ENCODE data around the gene ARHGAP24.

ARHGAP24 gene

DNA sequence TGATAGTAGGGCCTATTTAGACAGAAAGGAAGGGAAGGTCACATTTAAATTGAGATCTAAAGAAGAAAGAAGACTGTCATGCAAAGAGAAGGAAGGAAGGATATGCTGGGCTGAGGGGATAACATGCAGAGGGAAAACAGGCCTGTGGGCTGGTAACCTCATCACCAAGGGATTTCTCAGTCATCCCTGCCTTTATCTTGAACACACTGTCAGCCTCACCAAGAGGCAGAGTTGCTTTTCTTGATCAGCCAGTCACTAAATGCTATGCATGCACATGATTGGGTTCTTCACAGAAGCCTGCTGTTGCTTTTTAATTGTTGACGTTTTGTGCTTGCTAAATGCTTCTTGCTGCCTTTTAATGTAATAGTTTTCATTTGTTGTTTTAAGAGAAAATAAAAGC lies 113.0 kb downstream of the ARHGAP24 start:
- 86% methylated on average over 1 of the region's 1 CpG for WGBS (ENCODE audit: insufficient coverage)

DNA sequence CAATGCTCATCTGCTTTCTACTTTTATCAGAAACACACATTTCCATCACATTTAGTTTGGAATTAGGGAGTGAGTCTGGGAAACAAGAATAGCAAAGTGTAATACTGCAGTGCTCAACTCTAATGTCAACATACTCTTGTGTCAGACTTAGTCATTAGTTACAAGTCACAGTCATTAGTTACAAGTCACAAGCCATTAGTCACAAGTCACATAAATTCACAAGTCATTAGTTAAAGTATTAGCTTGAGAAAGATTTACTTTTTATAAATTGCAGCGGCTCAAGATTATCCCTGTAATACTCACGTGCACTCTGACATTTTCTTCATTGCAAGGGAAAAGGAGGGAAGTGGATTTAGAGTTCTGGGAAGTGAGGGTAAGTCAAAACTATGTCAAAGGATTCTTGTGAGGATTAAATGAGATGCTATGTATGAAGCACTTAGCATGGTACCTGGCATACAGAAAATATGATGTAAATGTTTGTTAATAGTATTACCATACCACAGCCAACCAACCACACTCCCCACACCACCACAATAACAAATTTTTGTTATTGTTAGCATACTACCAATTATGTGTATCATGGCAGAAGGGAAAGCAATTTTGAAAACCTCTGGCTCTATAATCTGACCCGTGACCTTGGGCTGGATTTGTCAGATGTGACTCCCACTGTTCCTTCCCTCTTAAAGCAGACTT lies 116.6 kb downstream of the ARHGAP24 start:
- H3K9me3 ChIP-seq (ENCODE audit: control extremely low read depth in 1 of 5, control insufficient read depth in 4 of 5, insufficient read depth in 2 of 5, low read depth in 1 of 5, low read length in 4 of 5), result no peaks in the 10 kb centered on the region
- H3K36me3 ChIP-seq (ENCODE audit: control insufficient read depth in 4 of 4, insufficient read depth in 4 of 4, low read length in 3 of 4), result no peaks in the 10 kb centered on the region
- POLR2A ChIA-PET, result no interaction called here
- 100% methylated on average over 2 of the region's 3 CpGs for WGBS (ENCODE audit: insufficient coverage)
- no peak overlapping the region for H3K27ac ChIP-seq (ENCODE audit: insufficient read depth in 1 of 2, low read depth in 1 of 2, low read length in 2 of 2, poor library complexity in 1 of 2, severe bottlenecking in 2 of 2)
- DNase-seq, result no peak
- H3K4me3 ChIP-seq (ENCODE audit: control insufficient read depth in 1 of 7, extremely low read depth in 1 of 7, insufficient read depth in 4 of 7, low read depth in 2 of 7, low read length in 6 of 7), result no peak overlapping the region
- H3K27me3 ChIP-seq (replicated peaks in 2 of 5; ENCODE audit: control insufficient read depth in 4 of 5, insufficient read depth in 5 of 5, low read length in 4 of 5), result no peaks in the 10 kb centered on the region
- no peaks in the 10 kb centered on the region for H3K4me1 ChIP-seq (ENCODE audit: control extremely low read depth in 1 of 4, control insufficient read depth in 4 of 4, insufficient read depth in 4 of 4, low read length in 3 of 4)
- CTCF ChIA-PET, result no interaction called here

More for the DNA sequence above, 113.0 kb downstream of the ARHGAP24 start:
- ChIA-PET POLR2A (no interaction called here), CTCF (no interaction called here)
- Histone ChIP-seq H3K36me3 (ENCODE audit: control insufficient read depth in 4 of 4, insufficient read depth in 4 of 4, low read length in 3 of 4) (no peaks in the 10 kb centered on the region), H3K4me1 (ENCODE audit: control extremely low read depth in 1 of 4, control insufficient read depth in 4 of 4, insufficient read depth in 4 of 4, low read length in 3 of 4) (no peaks in the 10 kb centered on the region), H3K4me3 (ENCODE audit: control insufficient read depth in 1 of 7, extremely low read depth in 1 of 7, insufficient read depth in 4 of 7, low read depth in 2 of 7, low read length in 6 of 7) (no peak overlapping the region), H3K9me3 (ENCODE audit: control extremely low read depth in 1 of 5, control insufficient read depth in 4 of 5, insufficient read depth in 2 of 5, low read depth in 1 of 5, low read length in 4 of 5) (no peaks in the 10 kb centered on the region), H3K27me3 (replicated peaks in 2 of 5; ENCODE audit: control insufficient read depth in 4 of 5, insufficient read depth in 5 of 5, low read length in 4 of 5) (no peaks in the 10 kb centered on the region), H3K27ac (ENCODE audit: insufficient read depth in 1 of 2, low read depth in 1 of 2, low read length in 2 of 2, poor library complexity in 1 of 2, severe bottlenecking in 2 of 2) (no peak overlapping the region)
- no peak for DNase-seq

DNA sequence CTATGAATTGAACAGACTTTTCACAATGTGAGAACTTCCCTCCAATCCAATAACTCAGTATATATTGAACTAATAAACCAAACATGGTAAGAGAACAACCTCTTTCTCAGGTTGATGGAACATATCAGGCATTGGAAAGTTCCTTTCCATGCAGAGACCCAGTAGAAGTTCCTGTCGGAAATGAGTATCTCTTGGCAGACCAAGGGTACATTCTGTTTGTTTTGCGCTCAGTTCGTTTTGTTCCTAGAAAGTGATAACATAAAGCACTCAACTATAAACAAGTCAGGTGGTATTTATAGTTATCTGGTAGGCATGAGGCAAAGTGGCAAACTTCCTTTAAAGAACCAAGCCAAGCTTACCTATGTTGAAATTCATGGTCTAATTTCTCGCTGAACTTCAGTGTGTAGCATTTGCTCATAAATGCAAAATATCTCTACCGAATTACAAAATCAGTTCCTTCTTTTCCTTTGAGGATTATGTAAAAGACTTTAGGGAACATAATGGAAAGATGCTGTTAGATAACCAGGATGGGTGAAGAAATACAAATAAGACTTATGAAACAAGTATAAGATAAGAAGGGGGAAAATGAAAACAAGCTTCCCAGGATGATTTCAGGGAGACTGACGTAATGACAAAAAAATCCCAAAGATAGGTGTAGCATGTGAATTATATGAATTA lies 120.3 kb downstream of the ARHGAP24 start:
- H3K27me3 ChIP-seq (replicated peaks in 2 of 5; ENCODE audit: control insufficient read depth in 4 of 5, insufficient read depth in 5 of 5, low read length in 4 of 5), result no peaks in the 10 kb centered on the region
- POLR2A ChIA-PET, result no interaction called here
- DNase-seq, result no peak
- CTCF ChIA-PET, result no interaction called here
- H3K4me3 ChIP-seq (ENCODE audit: control insufficient read depth in 1 of 7, extremely low read depth in 1 of 7, insufficient read depth in 4 of 7, low read depth in 2 of 7, low read length in 6 of 7), result no peak overlapping the region
- H3K4me1 ChIP-seq (ENCODE audit: control extremely low read depth in 1 of 4, control insufficient read depth in 4 of 4, insufficient read depth in 4 of 4, low read length in 3 of 4), result no peaks in the 10 kb centered on the region
- WGBS (ENCODE audit: insufficient coverage), result no CpG with 5 or more reads among the region's 6 CpGs
- no peaks in the 10 kb centered on the region for H3K9me3 ChIP-seq (ENCODE audit: control extremely low read depth in 1 of 5, control insufficient read depth in 4 of 5, insufficient read depth in 2 of 5, low read depth in 1 of 5, low read length in 4 of 5)
- no peaks in the 10 kb centered on the region for H3K36me3 ChIP-seq (ENCODE audit: control insufficient read depth in 4 of 4, insufficient read depth in 4 of 4, low read length in 3 of 4)
- no peak overlapping the region for H3K27ac ChIP-seq (ENCODE audit: insufficient read depth in 1 of 2, low read depth in 1 of 2, low read length in 2 of 2, poor library complexity in 1 of 2, severe bottlenecking in 2 of 2)

DNA sequence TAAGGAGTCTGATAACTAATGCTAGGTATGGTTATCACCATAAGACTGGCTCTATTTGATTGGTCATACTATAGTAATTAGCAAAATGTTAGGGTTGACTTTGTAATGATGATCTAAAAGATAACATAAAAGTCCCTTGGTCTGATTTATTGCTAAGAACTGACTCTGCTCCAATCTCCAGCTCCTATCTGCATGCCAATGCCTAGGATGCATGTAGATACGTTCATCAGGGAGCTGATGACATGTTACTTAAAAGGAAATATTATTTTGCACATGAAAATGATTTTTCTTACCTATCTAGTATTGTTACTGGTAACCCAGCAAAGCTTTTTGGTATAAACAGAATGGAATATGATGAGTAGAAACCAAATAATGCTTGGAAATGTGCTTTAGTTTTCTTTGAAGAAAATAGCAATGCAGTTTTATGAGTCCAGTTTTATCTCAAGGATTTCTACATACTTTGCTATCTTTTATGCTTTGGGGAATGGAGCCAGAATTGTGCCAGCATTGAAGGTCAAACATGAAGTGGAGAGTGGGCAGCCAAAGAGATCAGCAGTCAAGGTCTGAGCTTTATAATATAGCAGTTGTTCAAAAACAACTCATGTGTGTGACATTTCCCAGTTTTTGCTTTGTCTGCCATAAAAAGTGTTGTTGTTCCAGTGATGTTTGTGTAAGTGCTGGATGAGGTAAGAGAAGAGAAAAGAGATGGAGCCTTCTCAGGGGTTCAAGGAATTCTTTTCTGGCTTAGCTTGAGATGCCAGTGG lies 121.0 kb downstream of the ARHGAP24 start:
- no CpG with 5 or more reads among the region's 1 CpG for WGBS (ENCODE audit: insufficient coverage)
- H3K4me1 ChIP-seq (ENCODE audit: control extremely low read depth in 1 of 4, control insufficient read depth in 4 of 4, insufficient read depth in 4 of 4, low read length in 3 of 4), result no peaks in the 10 kb centered on the region
- no peaks in the 10 kb centered on the region for H3K9me3 ChIP-seq (ENCODE audit: control extremely low read depth in 1 of 5, control insufficient read depth in 4 of 5, insufficient read depth in 2 of 5, low read depth in 1 of 5, low read length in 4 of 5)
- ChIA-PET POLR2A (no interaction called here), CTCF (no interaction called here)
- no peak for DNase-seq
- H3K27ac ChIP-seq (ENCODE audit: insufficient read depth in 1 of 2, low read depth in 1 of 2, low read length in 2 of 2, poor library complexity in 1 of 2, severe bottlenecking in 2 of 2), result no peak overlapping the region
- no peaks in the 10 kb centered on the region for H3K27me3 ChIP-seq (replicated peaks in 2 of 5; ENCODE audit: control insufficient read depth in 4 of 5, insufficient read depth in 5 of 5, low read length in 4 of 5)
- no peak overlapping the region for H3K4me3 ChIP-seq (ENCODE audit: control insufficient read depth in 1 of 7, extremely low read depth in 1 of 7, insufficient read depth in 4 of 7, low read depth in 2 of 7, low read length in 6 of 7)
- H3K36me3 ChIP-seq (ENCODE audit: control insufficient read depth in 4 of 4, insufficient read depth in 4 of 4, low read length in 3 of 4), result no peaks in the 10 kb centered on the region

DNA sequence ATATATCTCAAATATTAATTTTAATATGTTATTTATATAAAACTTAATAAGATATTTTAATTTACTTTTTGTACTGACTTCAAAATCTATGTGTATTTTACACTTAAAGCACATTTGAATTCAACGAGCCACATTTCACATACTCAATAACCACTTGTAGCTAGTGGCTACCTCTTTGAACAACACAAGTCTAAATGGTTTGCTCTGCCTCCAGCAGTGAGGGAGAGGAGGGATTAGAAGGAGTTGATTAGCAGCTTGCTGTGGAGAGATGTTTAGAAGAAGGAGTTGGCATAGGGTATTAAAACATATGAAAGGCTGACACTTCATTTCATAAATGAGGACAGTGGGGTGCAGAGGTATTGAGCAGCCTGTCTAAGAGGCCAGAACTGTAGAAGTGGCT lies 124.0 kb downstream of the ARHGAP24 start:
- no CpG with 5 or more reads among the region's 1 CpG for WGBS (ENCODE audit: insufficient coverage)
- Histone ChIP-seq H3K36me3 (ENCODE audit: control insufficient read depth in 4 of 4, insufficient read depth in 4 of 4, low read length in 3 of 4) (no peaks in the 10 kb centered on the region), H3K4me3 (ENCODE audit: control insufficient read depth in 1 of 7, extremely low read depth in 1 of 7, insufficient read depth in 4 of 7, low read depth in 2 of 7, low read length in 6 of 7) (no peak overlapping the region), H3K4me1 (ENCODE audit: control extremely low read depth in 1 of 4, control insufficient read depth in 4 of 4, insufficient read depth in 4 of 4, low read length in 3 of 4) (no peaks in the 10 kb centered on the region), H3K27ac (ENCODE audit: insufficient read depth in 1 of 2, low read depth in 1 of 2, low read length in 2 of 2, poor library complexity in 1 of 2, severe bottlenecking in 2 of 2) (no peak overlapping the region), H3K9me3 (ENCODE audit: control extremely low read depth in 1 of 5, control insufficient read depth in 4 of 5, insufficient read depth in 2 of 5, low read depth in 1 of 5, low read length in 4 of 5) (no peaks in the 10 kb centered on the region), H3K27me3 (replicated peaks in 2 of 5; ENCODE audit: control insufficient read depth in 4 of 5, insufficient read depth in 5 of 5, low read length in 4 of 5) (no peaks in the 10 kb centered on the region)
- DNase-seq, result no peak
- ChIA-PET POLR2A (no interaction called here), CTCF (no interaction called here)

DNA sequence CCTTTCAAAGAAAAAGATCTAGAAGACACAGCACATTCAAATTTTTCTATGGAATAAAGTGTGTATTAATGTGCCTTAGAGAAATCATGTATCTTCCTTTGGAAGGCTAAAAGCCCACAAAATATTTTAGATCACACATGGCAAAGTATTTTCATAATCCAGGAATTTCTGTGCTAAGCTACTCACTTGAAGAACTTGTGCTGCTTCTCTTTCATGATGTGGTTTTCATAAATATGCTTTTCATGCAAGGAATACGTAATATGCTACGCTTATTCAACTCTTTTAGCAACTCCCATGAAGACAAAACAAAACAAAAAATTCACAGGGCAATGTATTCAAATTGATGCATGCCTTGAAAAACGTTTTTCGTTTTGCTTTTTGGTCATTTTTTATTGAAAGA lies 125.6 kb downstream of the ARHGAP24 start:
- CTCF ChIA-PET, result no interaction called here
- no peak overlapping the region for H3K27ac ChIP-seq (ENCODE audit: insufficient read depth in 1 of 2, low read depth in 1 of 2, low read length in 2 of 2, poor library complexity in 1 of 2, severe bottlenecking in 2 of 2)
- H3K27me3 ChIP-seq (replicated peaks in 2 of 5; ENCODE audit: control insufficient read depth in 4 of 5, insufficient read depth in 5 of 5, low read length in 4 of 5), result no peaks in the 10 kb centered on the region
- no peaks in the 10 kb centered on the region for H3K36me3 ChIP-seq (ENCODE audit: control insufficient read depth in 4 of 4, insufficient read depth in 4 of 4, low read length in 3 of 4)
- 80% methylated on average over 1 of the region's 4 CpGs for WGBS (ENCODE audit: insufficient coverage)
- DNase-seq, result no peak
- H3K4me1 ChIP-seq (ENCODE audit: control extremely low read depth in 1 of 4, control insufficient read depth in 4 of 4, insufficient read depth in 4 of 4, low read length in 3 of 4), result no peaks in the 10 kb centered on the region
- H3K9me3 ChIP-seq (ENCODE audit: control extremely low read depth in 1 of 5, control insufficient read depth in 4 of 5, insufficient read depth in 2 of 5, low read depth in 1 of 5, low read length in 4 of 5), result no peaks in the 10 kb centered on the region
- H3K4me3 ChIP-seq (ENCODE audit: control insufficient read depth in 1 of 7, extremely low read depth in 1 of 7, insufficient read depth in 4 of 7, low read depth in 2 of 7, low read length in 6 of 7), result no peak overlapping the region
- POLR2A ChIA-PET, result no interaction called here

All from common myeloid progenitor, CD34-positive (primary cell).